Measurements from ENCODE around the gene KIRREL2. TPM values are rescaled to one million over a fixed set of nuclear protein-coding genes. Genes with fewer than 3 reads are reported as not detected.

KIRREL2 gene
- total RNA-seq, 1 experiment from 2014 or later, result 3.1 TPM

GRCh38 chr19:35911173-35911572 is 54.5 kb downstream of the KIRREL2 start:
- H2BK15ac ChIP-seq (ENCODE audit: low read depth, low read length), result no peak overlapping the region
- H4K91ac ChIP-seq (ENCODE audit: insufficient read length, low read depth, low read length), result no peak overlapping the region
- no peak overlapping the region for H2BK5ac ChIP-seq (ENCODE audit: insufficient read length, low read length)
- H4K20me1 ChIP-seq (ENCODE audit: control insufficient read depth, insufficient read depth, insufficient read length), result no peaks in the 10 kb centered on the region
- H4K8ac ChIP-seq (replicated peaks; ENCODE audit: insufficient read length, low read depth, low read length), result no peak overlapping the region
- no peak overlapping the region for H3K18ac ChIP-seq (ENCODE audit: insufficient read length, low read depth, low read length)
- H3K27me3 ChIP-seq (ENCODE audit: insufficient read depth, low read length), result no peaks in the 10 kb centered on the region
- H3K9ac ChIP-seq (ENCODE audit: extremely low read depth, insufficient read length, low read length), result no peak overlapping the region
- Mint-ChIP-seq H3K36me3 (ENCODE audit: insufficient read depth in 1 of 3, low read depth in 3 of 3) (no peaks in the 10 kb centered on the region), H3K4me3 (no peak overlapping the region), H3K4me1 (peaks cover 4 to 21% of the 10 kb centered on the region in 2 experiments), H3K27me3 (ENCODE audit: low read depth) (peaks cover 6% of the 10 kb centered on the region), H3K9me3 (no peaks in the 10 kb centered on the region), H3K27ac (no peak overlapping the region)
- no peak overlapping the region for H2BK120ac ChIP-seq (ENCODE audit: low read depth, low read length, poor library complexity, severe bottlenecking)
- H3K4me2 ChIP-seq (ENCODE audit: insufficient read depth, insufficient read length, low read length), result no peak overlapping the region
- no peak overlapping the region for H2AFZ ChIP-seq (ENCODE audit: low read length)
- no peak overlapping the region for H2BK20ac ChIP-seq (ENCODE audit: low read depth, low read length, poor library complexity, severe bottlenecking)
- no peaks in the 10 kb centered on the region for H3K79me2 ChIP-seq (ENCODE audit: insufficient read depth, low read length)
- no CpG with 5 or more reads among the region's 3 CpGs for WGBS (ENCODE audit: extremely low coverage, insufficient read length, low lambda C conversion rate)
- H4K5ac ChIP-seq (ENCODE audit: insufficient read length, low read depth, low read length), result no peak overlapping the region
- H3K4me1 ChIP-seq (ENCODE audit: insufficient read depth, low read length), result peaks cover 2% of the 10 kb centered on the region; the same call in 1 of the 2 replicates
- H3T11ph ChIP-seq (ENCODE audit: low read length), result no peak overlapping the region
- H3K14ac ChIP-seq (ENCODE audit: insufficient read depth, low read length), result no peak overlapping the region
- no peaks in the 10 kb centered on the region for H3K23me2 ChIP-seq (ENCODE audit: insufficient read length, low read depth, low read length, poor library complexity, severe bottlenecking)
- no peak overlapping the region for H3K27ac ChIP-seq (ENCODE audit: insufficient read length, low read depth, low read length)
- no peak overlapping the region for H2AK5ac ChIP-seq (ENCODE audit: insufficient read length, low read length)
- H3K79me1 ChIP-seq (ENCODE audit: insufficient read depth, low read depth, low read length, poor library complexity, severe bottlenecking), result no peaks in the 10 kb centered on the region
- no peaks in the 10 kb centered on the region for H3K9me3 ChIP-seq (ENCODE audit: control insufficient read depth, low read depth, low read length)
- DNase-seq, result peak; percentile 53
- H3K4ac ChIP-seq (ENCODE audit: low read depth, low read length), result no peak overlapping the region
- no peak overlapping the region for H3K56ac ChIP-seq (ENCODE audit: insufficient read length, low read depth, low read length)
- H3K23ac ChIP-seq (ENCODE audit: insufficient read length, low read depth, low read length), result no peak overlapping the region
- TF ChIP-seq CTCF (conservative IDR thresholded peaks at IDR 0.05), result peak; percentile 60
- no peak overlapping the region for H2BK12ac ChIP-seq (ENCODE audit: insufficient read length, low read depth, low read length)
